Hepatocyte (in vitro differentiated cells): ENCODE measurements around the gene TTR. TPM values are rescaled to one million over a fixed set of nuclear protein-coding genes. Genes with fewer than 3 reads are reported as not detected.

ENCODE experiments used
- DNase-seq: peaks from one replicate; pipeline ENCODE4 v3.0.0-alpha.2; 2016; ENCODE audit warnings: low spot score
- H2AFZ ChIP-seq: fragments of 200-600 bp; sonication (generic); 2 replicates; pipeline ENCODE4 v1.6.0; 2016; ENCODE audit warnings: antibody characterized with exemption, mild to moderate bottlenecking
- H3K27ac ChIP-seq: fragments of 200-600 bp; sonication (generic); 2 replicates; pipeline ENCODE4 v1.5.1; 2016; ENCODE audit warnings: mild to moderate bottlenecking
- H3K27me3 ChIP-seq: fragments of 200-600 bp; sonication (generic); 2 replicates; pipeline ENCODE4 v1.6.1; 2016
- H3K36me3 ChIP-seq: fragments of 200-600 bp; sonication (generic); replicated peaks from 2 replicates; pipeline ENCODE4 v1.5.1; 2016; ENCODE audit warnings: low read depth; ENCODE audit not compliant: insufficient read depth
- H3K4me1 ChIP-seq: fragments of 200-600 bp; sonication (generic); 2 replicates; pipeline ENCODE4 v1.5.1; 2016; ENCODE audit warnings: mild to moderate bottlenecking, moderate library complexity; ENCODE audit not compliant: insufficient read depth
- H3K4me2 ChIP-seq: fragments of 200-600 bp; sonication (generic); 2 replicates; pipeline ENCODE4 v1.6.0; 2016
- H3K4me3 ChIP-seq: fragments of 200-600 bp; sonication (generic); 2 replicates; pipeline ENCODE4 v1.5.1; 2016; ENCODE audit warnings: mild to moderate bottlenecking
- H3K79me2 ChIP-seq: fragments of 200-600 bp; sonication (generic); 2 replicates; pipeline ENCODE4 v1.6.0; 2017; ENCODE audit warnings: mild to moderate bottlenecking
- H3K9me2 ChIP-seq: fragments of 200-600 bp; sonication (generic); replicated peaks from 2 replicates; pipeline ENCODE4 v1.6.0; 2017; ENCODE audit warnings: mild to moderate bottlenecking; ENCODE audit not compliant: insufficient read depth
- H3K9me3 ChIP-seq: fragments of 200-600 bp; sonication (generic); 2 replicates; pipeline ENCODE4 v1.5.1; 2016; ENCODE audit warnings: low read depth, mild to moderate bottlenecking
- H4K20me1 ChIP-seq: fragments of 200-600 bp; sonication (generic); 2 replicates; pipeline ENCODE4 v1.6.0; 2016; ENCODE audit warnings: mild to moderate bottlenecking; ENCODE audit not compliant: insufficient read depth, poor library complexity, severe bottlenecking
- CTCF ChIP-seq: fragments of 200-600 bp; sonication (generic); IDR thresholded peaks from 2 replicates; pipeline ENCODE4 v1.5.1; 2016; ENCODE audit warnings: antibody characterized with exemption, mild to moderate bottlenecking; ENCODE audit not compliant: poor library complexity
- EZH2 ChIP-seq: fragments of 200-600 bp; sonication (generic); IDR thresholded peaks from 2 replicates; pipeline ENCODE4 v1.6.1; 2016; ENCODE audit warnings: antibody characterized with exemption, mild to moderate bottlenecking, borderline replicate concordance
- EZH2phosphoT487 ChIP-seq: fragments of 200-600 bp; sonication (generic); IDR thresholded peaks from one replicate; pipeline ENCODE4 v1.6.1; 2018; ENCODE audit warnings: antibody characterized with exemption, mild to moderate bottlenecking, low read depth, moderate library complexity; ENCODE audit not compliant: unreplicated experiment, severe bottlenecking
- WGBS: methylation state at CpG from one replicate; pipeline ENCODE4 v1.1.6; 2016; ENCODE audit warnings: low lambda C conversion rate; ENCODE audit errors: missing lambda C conversion rate; 5-methylcytosine and 5-hydroxymethylcytosine counted together
- polyA plus RNA-seq: library from polyadenylated mRNA; unstranded; fragments of >200 nt; fragmentation: Nextera tagmentation; extraction: Ambion mirVana; gene quantifications from 2 replicates; pipeline ENCODE4 v1.2.1, GENCODE V29; 2016
- total RNA-seq: library from RNA; depleted of rRNA; stranded (reverse); fragments of >200 nt; gene quantifications from 2 replicates; pipeline ENCODE4 v1.2.3, GENCODE V29; 2014

TTR gene
- total and polyA plus RNA-seq, 2 experiments from 2014 or later, result 2,638 to 4,943 TPM

- Histone ChIP-seq H4K20me1 (no peaks in the 10 kb centered on the region), H3K27ac (no peak overlapping the region), H3K27me3 (no peaks in the 10 kb centered on the region), H3K79me2 (no peaks in the 10 kb centered on the region), H2AFZ (no peak overlapping the region), H3K9me2 (no peaks in the 10 kb centered on the region), H3K4me2 (peak overlapping the region; percentile 39), H3K4me3 (no peak overlapping the region), H3K9me3 (no peaks in the 10 kb centered on the region), H3K36me3 (no peaks in the 10 kb centered on the region), H3K4me1 (no peaks in the 10 kb centered on the region)
- WGBS, result 19% methylated on average over 7 of the region's 7 CpGs
- peak; percentile 78 for DNase-seq
- TF ChIP-seq EZH2phosphoT487 (no peak), CTCF (peak; percentile 92), EZH2 (no peak)
Observed at GRCh38 chr18:31555971-31556747, 35.5 kb upstream of the TTR start.

GRCh38 chr18:31557446-31557845, 34.2 kb upstream of the TTR start:
- H2AFZ ChIP-seq, result no peak overlapping the region
- no peak for DNase-seq
- H3K79me2 ChIP-seq, result no peaks in the 10 kb centered on the region
- no peak overlapping the region for H3K27ac ChIP-seq
- H3K27me3 ChIP-seq, result no peaks in the 10 kb centered on the region
- no peaks in the 10 kb centered on the region for H4K20me1 ChIP-seq
- no peaks in the 10 kb centered on the region for H3K36me3 ChIP-seq
- H3K4me1 ChIP-seq, result no peaks in the 10 kb centered on the region
- no peak overlapping the region for H3K4me3 ChIP-seq
- no peak overlapping the region for H3K4me2 ChIP-seq
- no peaks in the 10 kb centered on the region for H3K9me3 ChIP-seq
- no peaks in the 10 kb centered on the region for H3K9me2 ChIP-seq
- 97% methylated on average over 3 of the region's 3 CpGs for WGBS
- TF ChIP-seq EZH2 (no peak), EZH2phosphoT487 (no peak), CTCF (no peak)

GRCh38 chr18:31558567-31558966, 33.1 kb upstream of the TTR start:
- H3K36me3 ChIP-seq, result no peaks in the 10 kb centered on the region
- TF ChIP-seq CTCF, result no peak
- TF ChIP-seq EZH2, result no peak
- TF ChIP-seq EZH2phosphoT487, result no peak
- no peaks in the 10 kb centered on the region for H3K79me2 ChIP-seq
- no peak overlapping the region for H2AFZ ChIP-seq
- no peaks in the 10 kb centered on the region for H3K4me1 ChIP-seq
- no peak overlapping the region for H3K4me3 ChIP-seq
- WGBS, result 81% methylated on average over 9 of the region's 9 CpGs
- H3K4me2 ChIP-seq, result no peak overlapping the region
- no peaks in the 10 kb centered on the region for H3K9me3 ChIP-seq
- no peak for DNase-seq
- no peaks in the 10 kb centered on the region for H3K9me2 ChIP-seq
- H3K27me3 ChIP-seq, result no peaks in the 10 kb centered on the region
- H4K20me1 ChIP-seq, result no peaks in the 10 kb centered on the region
- no peak overlapping the region for H3K27ac ChIP-seq
